Esophagus squamous epithelium (tissue), 4 donors: ENCODE data around the gene LMBR1L.

Source experiments
- POLR2A ChIP-seq, 4 donors: fragments of 450-650 bp; IDR thresholded peaks; one replicate each; pipeline ENCODE4 v1.6.1; 2017; ENCODE audit warnings: antibody characterized with exemption in 4 of 4, mild to moderate bottlenecking in 4 of 4, moderate library complexity in 3 of 4
- TF ChIP-seq, protein P1 (sequence below), 6 experiments: fragments of 450-650 bp in 4 of 6; fragments of 200-600 bp in 2 of 6; sonication (generic) in 2 of 6; IDR thresholded peaks; one replicate each; pipeline ENCODE4 v1.5.1; 2016 to 2019; ENCODE audit warnings: antibody characterized with exemption in 6 of 6, mild to moderate bottlenecking in 4 of 6, moderate library complexity in 4 of 6

DNA sequence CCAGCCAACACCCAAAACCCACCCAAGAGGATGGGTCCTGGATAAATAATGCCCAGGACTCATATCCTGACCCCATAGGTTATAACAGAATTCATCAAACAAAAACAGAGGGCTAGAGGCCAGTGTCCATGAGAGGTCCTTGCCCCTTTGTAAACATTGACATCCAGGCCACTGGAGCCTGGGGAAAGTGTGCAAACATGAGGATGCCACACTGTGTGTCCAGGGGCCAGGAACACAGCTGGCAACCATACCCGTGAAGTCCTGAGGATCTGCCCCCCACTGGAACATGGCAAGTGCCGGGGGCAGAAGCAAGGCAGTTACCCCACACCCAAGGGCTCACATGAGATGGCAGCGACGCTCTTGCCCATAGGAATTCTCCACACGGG is 45.9 kb downstream of the LMBR1L start:
- TF ChIP-seq, protein P1, sequence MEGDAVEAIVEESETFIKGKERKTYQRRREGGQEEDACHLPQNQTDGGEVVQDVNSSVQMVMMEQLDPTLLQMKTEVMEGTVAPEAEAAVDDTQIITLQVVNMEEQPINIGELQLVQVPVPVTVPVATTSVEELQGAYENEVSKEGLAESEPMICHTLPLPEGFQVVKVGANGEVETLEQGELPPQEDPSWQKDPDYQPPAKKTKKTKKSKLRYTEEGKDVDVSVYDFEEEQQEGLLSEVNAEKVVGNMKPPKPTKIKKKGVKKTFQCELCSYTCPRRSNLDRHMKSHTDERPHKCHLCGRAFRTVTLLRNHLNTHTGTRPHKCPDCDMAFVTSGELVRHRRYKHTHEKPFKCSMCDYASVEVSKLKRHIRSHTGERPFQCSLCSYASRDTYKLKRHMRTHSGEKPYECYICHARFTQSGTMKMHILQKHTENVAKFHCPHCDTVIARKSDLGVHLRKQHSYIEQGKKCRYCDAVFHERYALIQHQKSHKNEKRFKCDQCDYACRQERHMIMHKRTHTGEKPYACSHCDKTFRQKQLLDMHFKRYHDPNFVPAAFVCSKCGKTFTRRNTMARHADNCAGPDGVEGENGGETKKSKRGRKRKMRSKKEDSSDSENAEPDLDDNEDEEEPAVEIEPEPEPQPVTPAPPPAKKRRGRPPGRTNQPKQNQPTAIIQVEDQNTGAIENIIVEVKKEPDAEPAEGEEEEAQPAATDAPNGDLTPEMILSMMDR (IDR thresholded peaks at IDR 0.05): no peak
- TF ChIP-seq POLR2A (IDR thresholded peaks at IDR 0.05): no peak
